Breast epithelium (tissue), 3 donors: ENCODE measurements around the gene C1orf50.

Source experiments
- POLR2A ChIP-seq: fragments of 450-650 bp; IDR thresholded peaks from one replicate; pipeline ENCODE4 v1.6.1; 2016; ENCODE audit warnings: antibody characterized with exemption, mild to moderate bottlenecking, moderate library complexity
- POLR2AphosphoS5 ChIP-seq, 3 donors: sonication (generic); formaldehyde crosslinking; IDR thresholded peaks; one replicate each; pipeline ENCODE4 v1.6.1; 2017; ENCODE audit warnings: antibody characterized with exemption in 3 of 3
- TF ChIP-seq, protein P1 (sequence below), 3 donors: fragments of 450-650 bp; IDR thresholded peaks; one replicate each; pipeline ENCODE4 v1.5.1; 2016 to 2017; ENCODE audit warnings: antibody characterized with exemption in 3 of 3, mild to moderate bottlenecking in 3 of 3, moderate library complexity in 3 of 3

GRCh38 chr1:42735477-42736105 is 31.5 kb upstream of the C1orf50 start:
- TF ChIP-seq POLR2A: no peak
- TF ChIP-seq, protein P1, sequence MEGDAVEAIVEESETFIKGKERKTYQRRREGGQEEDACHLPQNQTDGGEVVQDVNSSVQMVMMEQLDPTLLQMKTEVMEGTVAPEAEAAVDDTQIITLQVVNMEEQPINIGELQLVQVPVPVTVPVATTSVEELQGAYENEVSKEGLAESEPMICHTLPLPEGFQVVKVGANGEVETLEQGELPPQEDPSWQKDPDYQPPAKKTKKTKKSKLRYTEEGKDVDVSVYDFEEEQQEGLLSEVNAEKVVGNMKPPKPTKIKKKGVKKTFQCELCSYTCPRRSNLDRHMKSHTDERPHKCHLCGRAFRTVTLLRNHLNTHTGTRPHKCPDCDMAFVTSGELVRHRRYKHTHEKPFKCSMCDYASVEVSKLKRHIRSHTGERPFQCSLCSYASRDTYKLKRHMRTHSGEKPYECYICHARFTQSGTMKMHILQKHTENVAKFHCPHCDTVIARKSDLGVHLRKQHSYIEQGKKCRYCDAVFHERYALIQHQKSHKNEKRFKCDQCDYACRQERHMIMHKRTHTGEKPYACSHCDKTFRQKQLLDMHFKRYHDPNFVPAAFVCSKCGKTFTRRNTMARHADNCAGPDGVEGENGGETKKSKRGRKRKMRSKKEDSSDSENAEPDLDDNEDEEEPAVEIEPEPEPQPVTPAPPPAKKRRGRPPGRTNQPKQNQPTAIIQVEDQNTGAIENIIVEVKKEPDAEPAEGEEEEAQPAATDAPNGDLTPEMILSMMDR (IDR thresholded peaks at IDR 0.05): no peak
- TF ChIP-seq POLR2AphosphoS5 (IDR thresholded peaks at IDR 0.05): no peak
